ENCODE data around the gene TP53INP2. TPM values are rescaled to one million over a fixed set of nuclear protein-coding genes. Genes with fewer than 3 reads are reported as not detected.

The TP53INP2 gene
- total RNA-seq, 2 donors from 2014 or later: 59.5 to 66.0 TPM

GRCh38 chr20:34675561-34675960 lies 28.6 kb upstream of the TP53INP2 start:
- H3K36me3 ChIP-seq: no peaks in the 10 kb centered on the region
- no peaks in the 10 kb centered on the region for H3K9me3 ChIP-seq
- no peak for DNase-seq (ENCODE audit: low spot score)
- no peak overlapping the region for H3K4me3 ChIP-seq
- no peak overlapping the region for H3K27ac ChIP-seq
- no peaks in the 10 kb centered on the region for H3K27me3 ChIP-seq
- no peak for TF ChIP-seq CTCF (IDR thresholded peaks at IDR 0.05)
- H3K4me1 ChIP-seq: peaks cover 0 to 15% of the 10 kb centered on the region in 2 donors

GRCh38 chr20:34675993-34676641 lies 28.0 kb upstream of the TP53INP2 start:
- Histone ChIP-seq H3K9me3 (no peaks in the 10 kb centered on the region), H3K27ac (peak overlapping the region; percentile 71 to 81), H3K36me3 (no peaks in the 10 kb centered on the region), H3K4me3 (peak overlapping the region; percentile 75 to 91), H3K4me1 (peaks cover 0 to 15% of the 10 kb centered on the region in 2 donors), H3K27me3 (no peaks in the 10 kb centered on the region)
- no peak for TF ChIP-seq CTCF (IDR thresholded peaks at IDR 0.05)
- no peak for DNase-seq (ENCODE audit: low spot score)

GRCh38 chr20:34676642-34677373 lies 27.3 kb upstream of the TP53INP2 start, which contains the start of gene PIGU:
Gene PIGU (minus strand): TSS chr20:34677092. CDS start chr20:34677085, 7 bp downstream.
- Histone ChIP-seq H3K27me3 (no peaks in the 10 kb centered on the region), H3K4me3 (peak within 1 kb of the TSS; percentile 75 to 91), H3K9me3 (no peaks in the 10 kb centered on the region), H3K36me3 (no peaks in the 10 kb centered on the region), H3K27ac (peak within 1 kb of the TSS; percentile 71 to 81), H3K4me1 (peaks cover 0 to 15% of the 10 kb centered on the region in 2 donors)
- TF ChIP-seq CTCF (IDR thresholded peaks at IDR 0.05): peak in 1 of 2 donors; percentile 38
- peak; percentile 92 for DNase-seq (ENCODE audit: low spot score)

- Histone ChIP-seq H3K27me3 (no peaks in the 10 kb centered on the region), H3K4me3 (no peak overlapping the region), H3K4me1 (peaks cover 0 to 13% of the 10 kb centered on the region in 2 donors), H3K36me3 (no peaks in the 10 kb centered on the region), H3K9me3 (no peaks in the 10 kb centered on the region), H3K27ac (no peak overlapping the region)
- no peak for TF ChIP-seq CTCF (IDR thresholded peaks at IDR 0.05)
- no peak for DNase-seq (ENCODE audit: low spot score)
Observed at GRCh38 chr20:34680586-34681175, 23.5 kb upstream of the TP53INP2 start.

GRCh38 chr20:34683667-34684066 lies 20.5 kb upstream of the TP53INP2 start:
- Histone ChIP-seq H3K4me3 (no peak overlapping the region), H3K9me3 (no peaks in the 10 kb centered on the region), H3K36me3 (no peaks in the 10 kb centered on the region), H3K4me1 (no peaks in the 10 kb centered on the region), H3K27me3 (no peaks in the 10 kb centered on the region), H3K27ac (no peak overlapping the region)
- no peak for DNase-seq (ENCODE audit: low spot score)
- TF ChIP-seq CTCF (IDR thresholded peaks at IDR 0.05): no peak

Measured in right atrium auricular region (tissue), 2 donors.